Neural cell (in vitro differentiated cells): ENCODE measurements around the gene FXYD1. TPM values are rescaled to one million over a fixed set of nuclear protein-coding genes. Genes with fewer than 3 reads are reported as not detected.

Source experiments
- H2AFZ ChIP-seq: fragments of 200-600, 300-800 bp; sonication (generic), shearing (Covaris generic); 2 replicates; pipeline ENCODE4 v1.6.0; 2014; ENCODE audit warnings: low read depth, mild to moderate bottlenecking, antibody characterized with exemption, low read length, moderate library complexity
- H3F3A ChIP-seq: fragments of 200-600 bp; shearing (Covaris generic); 2 replicates; pipeline ENCODE4 v1.6.1; 2016; ENCODE audit warnings: mild to moderate bottlenecking, moderate library complexity, mixed read lengths, antibody characterized with exemption, low read length; ENCODE audit not compliant: insufficient read depth, poor library complexity, severe bottlenecking
- H3K27ac ChIP-seq: fragments of 200-600, 300-800 bp; sonication (generic), shearing (Covaris generic); 2 replicates; pipeline ENCODE4 v1.5.1; 2014; ENCODE audit warnings: mild to moderate bottlenecking, low read length, moderate library complexity
- H3K27me3 ChIP-seq: fragments of 300-800, 200-600 bp; sonication (generic), shearing (Covaris generic); 2 replicates; pipeline ENCODE4 v1.6.0; 2014; ENCODE audit warnings: mild to moderate bottlenecking, low read depth, low read length, moderate library complexity; ENCODE audit not compliant: insufficient read depth
- H3K36me3 ChIP-seq: fragments of 300-800, 200-600 bp; sonication (generic), shearing (Covaris generic); 2 replicates; pipeline ENCODE4 v1.5.1; 2014; ENCODE audit warnings: mild to moderate bottlenecking, antibody characterized with exemption, low read length, moderate library complexity; ENCODE audit not compliant: insufficient read depth
- H3K4me2 ChIP-seq: fragments of 300-800, 200-600 bp; sonication (generic), shearing (Covaris generic); 2 replicates; pipeline ENCODE4 v1.6.0; 2014; ENCODE audit warnings: mild to moderate bottlenecking, low read length
- H3K4me3 ChIP-seq: fragments of 300-800, 200-600 bp; sonication (generic), shearing (Covaris generic); 2 replicates; pipeline ENCODE4 v1.5.1; 2014; ENCODE audit warnings: mild to moderate bottlenecking, low read length, moderate library complexity
- H3K79me2 ChIP-seq: fragments of 200-600 bp; shearing (Covaris generic); replicated peaks from 2 replicates; pipeline ENCODE4 v1.6.0; 2014; ENCODE audit warnings: mild to moderate bottlenecking, low read length, moderate library complexity; ENCODE audit not compliant: insufficient read depth
- H3K9ac ChIP-seq: fragments of 300-800, 200-600 bp; sonication (generic), shearing (Covaris generic); 2 replicates; pipeline ENCODE4 v1.6.1; 2016; ENCODE audit warnings: mild to moderate bottlenecking, low read length, mixed read lengths
- H3K9me2 ChIP-seq: fragments of 200-600 bp; shearing (Covaris generic); 2 replicates; pipeline ENCODE4 v1.6.1; 2016; ENCODE audit warnings: mild to moderate bottlenecking, low read length, mixed read lengths; ENCODE audit not compliant: insufficient read depth
- H3K9me3 ChIP-seq: fragments of 200-600, 300-800 bp; sonication (generic), shearing (Covaris generic); 2 replicates; pipeline ENCODE4 v1.6.1; 2016; ENCODE audit warnings: mild to moderate bottlenecking, mixed run types, low read length, moderate library complexity, mixed read lengths
- H4K20me1 ChIP-seq: fragments of 200-600 bp; shearing (Covaris generic); 2 replicates; pipeline ENCODE4 v1.6.1; 2016; ENCODE audit warnings: mild to moderate bottlenecking, mixed run types; ENCODE audit not compliant: insufficient read depth
- EP300 ChIP-seq: fragments of 450-650 bp; conservative IDR thresholded peaks from 2 replicates; pipeline ENCODE4 v1.6.1; 2014; ENCODE audit warnings: antibody characterized with exemption, mild to moderate bottlenecking, moderate library complexity; ENCODE audit not compliant: poor library complexity, severe bottlenecking
- EZH2 ChIP-seq: fragments of 200-600, 300-800 bp; shearing (Covaris generic), sonication (generic); IDR thresholded peaks from 2 replicates; pipeline ENCODE4 v1.6.1; 2014; ENCODE audit warnings: antibody characterized with exemption, low read length, borderline replicate concordance, mild to moderate bottlenecking; ENCODE audit not compliant: insufficient read depth, poor library complexity, severe bottlenecking
- MXI1 ChIP-seq: fragments of 450-650 bp; conservative IDR thresholded peaks from 2 replicates; pipeline ENCODE4 v1.6.1; 2014; ENCODE audit warnings: antibody characterized with exemption, mild to moderate bottlenecking; ENCODE audit not compliant: poor library complexity, severe bottlenecking
- POLR2AphosphoS5 ChIP-seq: IDR thresholded peaks from 2 replicates; pipeline ENCODE4 v1.6.1; 2012
- RAD21 ChIP-seq: fragments of 450-650 bp; conservative IDR thresholded peaks from 2 replicates; pipeline ENCODE4 v1.6.1; 2014; ENCODE audit warnings: antibody characterized with exemption, mild to moderate bottlenecking, moderate library complexity
- SMC3 ChIP-seq: fragments of 450-650 bp; conservative IDR thresholded peaks from 2 replicates; pipeline ENCODE4 v1.6.1; 2014; ENCODE audit warnings: antibody characterized with exemption, mild to moderate bottlenecking, moderate library complexity; ENCODE audit not compliant: poor library complexity
- TAF1 ChIP-seq: IDR thresholded peaks from 2 replicates; pipeline ENCODE4 v1.6.1; 2012; ENCODE audit warnings: low read depth
- polyA plus RNA-seq: library from polyadenylated mRNA; depleted of rRNA; stranded (reverse); fragments of >200 nt; gene quantifications from 2 replicates; pipeline ENCODE4 v1.2.3, GENCODE V29; 2014
- TF ChIP-seq, protein P1 (sequence below): fragments of 450-650 bp; IDR thresholded peaks from 2 replicates; pipeline ENCODE4 v1.5.1; 2014; ENCODE audit warnings: antibody characterized with exemption, mild to moderate bottlenecking, moderate library complexity; ENCODE audit not compliant: poor library complexity, severe bottlenecking
- TF ChIP-seq, protein P2 (sequence below): IDR thresholded peaks from 2 replicates; pipeline ENCODE4 v1.6.1; 2012; ENCODE audit warnings: borderline replicate concordance

Gene FXYD1
- polyA plus RNA-seq, 1 donor from 2014 or later, result not detected

DNA sequence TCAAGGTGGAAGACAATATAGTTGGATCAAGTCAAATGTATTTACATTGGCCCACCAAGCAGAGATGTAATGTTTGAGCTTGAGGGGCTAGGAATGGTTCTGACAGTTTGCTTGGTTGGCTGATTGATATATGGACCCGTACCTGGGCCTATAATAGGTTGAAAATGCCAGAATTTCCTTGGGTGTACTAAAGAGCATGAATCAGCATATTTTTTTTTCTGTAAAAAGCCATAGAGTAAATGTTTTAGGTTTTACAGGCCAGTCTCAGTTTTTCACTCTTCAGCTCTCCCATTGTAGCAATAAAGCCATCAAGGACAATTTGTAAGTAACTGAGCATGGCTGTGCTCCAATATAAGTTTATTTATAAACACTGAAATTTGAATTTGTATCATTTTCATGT is 42.8 kb downstream of the FXYD1 start:
- Histone ChIP-seq H3K4me3 (no peak overlapping the region), H3K4me2 (no peak overlapping the region), H2AFZ (no peak overlapping the region), H3K9ac (no peak overlapping the region), H3K27me3 (no peaks in the 10 kb centered on the region), H3F3A (no peaks in the 10 kb centered on the region), H3K9me3 (no peaks in the 10 kb centered on the region), H3K27ac (no peak overlapping the region), H3K79me2 (no peaks in the 10 kb centered on the region), H3K36me3 (no peaks in the 10 kb centered on the region), H3K9me2 (no peaks in the 10 kb centered on the region), H4K20me1 (no peaks in the 10 kb centered on the region)
- TF ChIP-seq EP300, result no peak
- TF ChIP-seq MXI1, result no peak
- TF ChIP-seq EZH2, result no peak
- TF ChIP-seq RAD21, result no peak
- TF ChIP-seq TAF1, result no peak
- no peak for TF ChIP-seq SMC3
- TF ChIP-seq, protein P1, sequence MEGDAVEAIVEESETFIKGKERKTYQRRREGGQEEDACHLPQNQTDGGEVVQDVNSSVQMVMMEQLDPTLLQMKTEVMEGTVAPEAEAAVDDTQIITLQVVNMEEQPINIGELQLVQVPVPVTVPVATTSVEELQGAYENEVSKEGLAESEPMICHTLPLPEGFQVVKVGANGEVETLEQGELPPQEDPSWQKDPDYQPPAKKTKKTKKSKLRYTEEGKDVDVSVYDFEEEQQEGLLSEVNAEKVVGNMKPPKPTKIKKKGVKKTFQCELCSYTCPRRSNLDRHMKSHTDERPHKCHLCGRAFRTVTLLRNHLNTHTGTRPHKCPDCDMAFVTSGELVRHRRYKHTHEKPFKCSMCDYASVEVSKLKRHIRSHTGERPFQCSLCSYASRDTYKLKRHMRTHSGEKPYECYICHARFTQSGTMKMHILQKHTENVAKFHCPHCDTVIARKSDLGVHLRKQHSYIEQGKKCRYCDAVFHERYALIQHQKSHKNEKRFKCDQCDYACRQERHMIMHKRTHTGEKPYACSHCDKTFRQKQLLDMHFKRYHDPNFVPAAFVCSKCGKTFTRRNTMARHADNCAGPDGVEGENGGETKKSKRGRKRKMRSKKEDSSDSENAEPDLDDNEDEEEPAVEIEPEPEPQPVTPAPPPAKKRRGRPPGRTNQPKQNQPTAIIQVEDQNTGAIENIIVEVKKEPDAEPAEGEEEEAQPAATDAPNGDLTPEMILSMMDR, result no peak
- TF ChIP-seq, protein P2, sequence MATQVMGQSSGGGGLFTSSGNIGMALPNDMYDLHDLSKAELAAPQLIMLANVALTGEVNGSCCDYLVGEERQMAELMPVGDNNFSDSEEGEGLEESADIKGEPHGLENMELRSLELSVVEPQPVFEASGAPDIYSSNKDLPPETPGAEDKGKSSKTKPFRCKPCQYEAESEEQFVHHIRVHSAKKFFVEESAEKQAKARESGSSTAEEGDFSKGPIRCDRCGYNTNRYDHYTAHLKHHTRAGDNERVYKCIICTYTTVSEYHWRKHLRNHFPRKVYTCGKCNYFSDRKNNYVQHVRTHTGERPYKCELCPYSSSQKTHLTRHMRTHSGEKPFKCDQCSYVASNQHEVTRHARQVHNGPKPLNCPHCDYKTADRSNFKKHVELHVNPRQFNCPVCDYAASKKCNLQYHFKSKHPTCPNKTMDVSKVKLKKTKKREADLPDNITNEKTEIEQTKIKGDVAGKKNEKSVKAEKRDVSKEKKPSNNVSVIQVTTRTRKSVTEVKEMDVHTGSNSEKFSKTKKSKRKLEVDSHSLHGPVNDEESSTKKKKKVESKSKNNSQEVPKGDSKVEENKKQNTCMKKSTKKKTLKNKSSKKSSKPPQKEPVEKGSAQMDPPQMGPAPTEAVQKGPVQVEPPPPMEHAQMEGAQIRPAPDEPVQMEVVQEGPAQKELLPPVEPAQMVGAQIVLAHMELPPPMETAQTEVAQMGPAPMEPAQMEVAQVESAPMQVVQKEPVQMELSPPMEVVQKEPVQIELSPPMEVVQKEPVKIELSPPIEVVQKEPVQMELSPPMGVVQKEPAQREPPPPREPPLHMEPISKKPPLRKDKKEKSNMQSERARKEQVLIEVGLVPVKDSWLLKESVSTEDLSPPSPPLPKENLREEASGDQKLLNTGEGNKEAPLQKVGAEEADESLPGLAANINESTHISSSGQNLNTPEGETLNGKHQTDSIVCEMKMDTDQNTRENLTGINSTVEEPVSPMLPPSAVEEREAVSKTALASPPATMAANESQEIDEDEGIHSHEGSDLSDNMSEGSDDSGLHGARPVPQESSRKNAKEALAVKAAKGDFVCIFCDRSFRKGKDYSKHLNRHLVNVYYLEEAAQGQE, result no peak
- TF ChIP-seq POLR2AphosphoS5, result no peak

DNA sequence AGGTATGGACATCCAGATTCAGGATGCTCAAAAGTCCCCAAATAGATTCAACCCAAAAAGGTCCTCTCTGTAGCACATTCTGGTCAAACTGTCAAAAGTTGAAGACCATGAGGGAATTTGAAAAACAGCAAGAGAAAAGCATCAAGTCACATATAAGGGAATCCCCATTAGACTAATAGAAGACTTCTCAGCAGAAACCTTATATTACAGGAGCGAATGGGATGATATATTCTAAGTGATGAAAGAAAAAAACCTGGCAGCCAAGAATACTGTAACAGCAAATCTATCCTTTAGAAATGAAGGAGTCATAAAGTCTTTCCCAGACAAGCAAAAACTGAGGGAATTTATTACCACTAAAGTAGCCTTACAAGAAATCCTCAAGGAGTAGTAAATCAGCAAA is 45.6 kb downstream of the FXYD1 start:
- no peaks in the 10 kb centered on the region for H3F3A ChIP-seq
- H2AFZ ChIP-seq, result no peak overlapping the region
- H3K27me3 ChIP-seq, result no peaks in the 10 kb centered on the region
- no peaks in the 10 kb centered on the region for H4K20me1 ChIP-seq
- no peak overlapping the region for H3K4me3 ChIP-seq
- no peaks in the 10 kb centered on the region for H3K79me2 ChIP-seq
- no peak for TF ChIP-seq EP300
- TF ChIP-seq MXI1, result no peak
- TF ChIP-seq, protein P2, result no peak
- TF ChIP-seq, protein P1, result no peak
- TF ChIP-seq POLR2AphosphoS5, result no peak
- TF ChIP-seq EZH2, result no peak
- no peak for TF ChIP-seq SMC3
- no peak for TF ChIP-seq RAD21
- no peak overlapping the region for H3K4me2 ChIP-seq
- H3K9ac ChIP-seq, result no peak overlapping the region
- no peaks in the 10 kb centered on the region for H3K9me3 ChIP-seq
- no peaks in the 10 kb centered on the region for H3K36me3 ChIP-seq
- no peak overlapping the region for H3K27ac ChIP-seq
- H3K9me2 ChIP-seq, result no peaks in the 10 kb centered on the region
